ENCODE measurements around the gene IL9.

IL9 gene

DNA sequence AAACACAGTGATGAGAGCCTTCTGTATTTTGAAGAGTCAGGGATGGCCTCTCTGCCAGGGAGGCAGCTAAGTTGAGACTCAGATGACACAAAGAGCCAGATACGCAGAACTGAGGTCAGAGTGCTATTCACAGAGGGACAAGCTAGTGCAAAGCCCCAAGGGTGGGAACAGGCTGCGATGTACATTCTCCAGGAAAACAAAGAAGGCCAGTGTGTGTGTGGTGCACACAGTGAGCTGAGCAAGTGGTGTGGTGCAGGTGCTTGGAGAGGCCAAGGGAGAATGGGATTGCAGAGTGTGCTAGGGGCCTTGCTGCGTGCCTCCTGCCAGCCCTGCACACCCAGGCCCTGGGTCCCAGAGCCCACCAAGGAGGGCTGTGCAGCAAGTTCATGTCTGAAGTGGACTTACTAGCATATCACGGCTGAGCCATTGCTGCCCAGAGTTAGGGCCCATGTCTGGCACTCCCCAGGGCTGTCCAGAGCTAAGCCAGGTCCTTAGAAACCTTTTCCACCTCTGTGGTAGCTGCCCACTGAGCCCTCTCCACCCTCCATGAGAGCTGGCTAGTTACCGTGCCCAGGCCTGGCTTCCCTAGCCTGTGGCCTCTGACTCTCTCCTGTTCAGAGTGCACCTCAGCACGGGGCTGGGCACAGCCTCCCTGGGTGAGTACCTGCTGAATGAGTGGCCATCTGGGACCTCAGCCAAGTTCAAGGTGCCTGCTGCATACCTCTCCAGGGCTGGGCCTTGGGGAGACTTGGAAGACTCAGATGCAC lies 51.9 kb downstream of the IL9 start:
- H3K4me3 ChIP-seq (ENCODE audit: low read depth, low read length): no peak overlapping the region
- TF ChIP-seq, protein P1, sequence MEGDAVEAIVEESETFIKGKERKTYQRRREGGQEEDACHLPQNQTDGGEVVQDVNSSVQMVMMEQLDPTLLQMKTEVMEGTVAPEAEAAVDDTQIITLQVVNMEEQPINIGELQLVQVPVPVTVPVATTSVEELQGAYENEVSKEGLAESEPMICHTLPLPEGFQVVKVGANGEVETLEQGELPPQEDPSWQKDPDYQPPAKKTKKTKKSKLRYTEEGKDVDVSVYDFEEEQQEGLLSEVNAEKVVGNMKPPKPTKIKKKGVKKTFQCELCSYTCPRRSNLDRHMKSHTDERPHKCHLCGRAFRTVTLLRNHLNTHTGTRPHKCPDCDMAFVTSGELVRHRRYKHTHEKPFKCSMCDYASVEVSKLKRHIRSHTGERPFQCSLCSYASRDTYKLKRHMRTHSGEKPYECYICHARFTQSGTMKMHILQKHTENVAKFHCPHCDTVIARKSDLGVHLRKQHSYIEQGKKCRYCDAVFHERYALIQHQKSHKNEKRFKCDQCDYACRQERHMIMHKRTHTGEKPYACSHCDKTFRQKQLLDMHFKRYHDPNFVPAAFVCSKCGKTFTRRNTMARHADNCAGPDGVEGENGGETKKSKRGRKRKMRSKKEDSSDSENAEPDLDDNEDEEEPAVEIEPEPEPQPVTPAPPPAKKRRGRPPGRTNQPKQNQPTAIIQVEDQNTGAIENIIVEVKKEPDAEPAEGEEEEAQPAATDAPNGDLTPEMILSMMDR (IDR thresholded peaks at IDR 0.05; ENCODE audit: low read depth, low read length): no peak
- TF ChIP-seq POLR2A (IDR thresholded peaks at IDR 0.05; ENCODE audit: extremely low read depth, insufficient read length): no peak
- no peak for TF ChIP-seq MYC (IDR thresholded peaks at IDR 0.05; ENCODE audit: low read depth, low read length)
- TF ChIP-seq, protein P2, sequence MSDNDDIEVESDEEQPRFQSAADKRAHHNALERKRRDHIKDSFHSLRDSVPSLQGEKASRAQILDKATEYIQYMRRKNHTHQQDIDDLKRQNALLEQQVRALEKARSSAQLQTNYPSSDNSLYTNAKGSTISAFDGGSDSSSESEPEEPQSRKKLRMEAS (IDR thresholded peaks at IDR 0.05; ENCODE audit: low read depth, low read length): no peak
- DNase-seq (ENCODE audit: low read depth): no peak

DNA sequence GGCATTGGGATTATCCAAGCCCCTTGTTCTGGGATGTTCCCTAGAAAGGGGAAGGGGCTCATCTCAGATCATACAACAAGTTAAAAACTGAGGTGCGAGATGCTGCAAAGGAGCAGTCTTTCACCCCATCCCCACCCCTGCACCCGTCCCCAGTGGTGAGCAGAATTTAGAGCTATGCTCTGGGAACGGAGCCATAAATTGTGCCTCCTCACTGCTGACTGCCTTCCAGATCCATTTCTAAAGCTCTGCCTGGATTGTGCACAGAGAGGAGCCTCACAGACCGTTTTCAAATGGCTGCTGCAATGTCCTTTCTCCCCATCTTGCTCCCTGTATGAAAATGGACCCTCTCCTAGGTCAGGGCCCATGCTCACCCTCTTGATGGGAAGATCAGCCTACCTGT lies 52.9 kb downstream of the IL9 start:
- no peak overlapping the region for H3K4me3 ChIP-seq (ENCODE audit: low read depth, low read length)
- no peak for DNase-seq (ENCODE audit: low read depth)
- TF ChIP-seq MYC (IDR thresholded peaks at IDR 0.05; ENCODE audit: low read depth, low read length) (no peak), POLR2A (IDR thresholded peaks at IDR 0.05; ENCODE audit: extremely low read depth, insufficient read length) (no peak)
- TF ChIP-seq, protein P2 (IDR thresholded peaks at IDR 0.05; ENCODE audit: low read depth, low read length): no peak
- TF ChIP-seq, protein P1 (IDR thresholded peaks at IDR 0.05; ENCODE audit: low read depth, low read length): no peak

Measured in NB4 (cell line).